GM19395 (cell line): ENCODE results near the gene DCHS1.

ENCODE experiments used
- ATAC-seq: cut with Tn5 transposase; IDR thresholded peaks from one replicate; pipeline ENCODE4 v1.9.1; 2021; ENCODE audit warnings: mild to moderate bottlenecking, moderate library complexity; ENCODE audit not compliant: unreplicated experiment

Gene DCHS1

DNA sequence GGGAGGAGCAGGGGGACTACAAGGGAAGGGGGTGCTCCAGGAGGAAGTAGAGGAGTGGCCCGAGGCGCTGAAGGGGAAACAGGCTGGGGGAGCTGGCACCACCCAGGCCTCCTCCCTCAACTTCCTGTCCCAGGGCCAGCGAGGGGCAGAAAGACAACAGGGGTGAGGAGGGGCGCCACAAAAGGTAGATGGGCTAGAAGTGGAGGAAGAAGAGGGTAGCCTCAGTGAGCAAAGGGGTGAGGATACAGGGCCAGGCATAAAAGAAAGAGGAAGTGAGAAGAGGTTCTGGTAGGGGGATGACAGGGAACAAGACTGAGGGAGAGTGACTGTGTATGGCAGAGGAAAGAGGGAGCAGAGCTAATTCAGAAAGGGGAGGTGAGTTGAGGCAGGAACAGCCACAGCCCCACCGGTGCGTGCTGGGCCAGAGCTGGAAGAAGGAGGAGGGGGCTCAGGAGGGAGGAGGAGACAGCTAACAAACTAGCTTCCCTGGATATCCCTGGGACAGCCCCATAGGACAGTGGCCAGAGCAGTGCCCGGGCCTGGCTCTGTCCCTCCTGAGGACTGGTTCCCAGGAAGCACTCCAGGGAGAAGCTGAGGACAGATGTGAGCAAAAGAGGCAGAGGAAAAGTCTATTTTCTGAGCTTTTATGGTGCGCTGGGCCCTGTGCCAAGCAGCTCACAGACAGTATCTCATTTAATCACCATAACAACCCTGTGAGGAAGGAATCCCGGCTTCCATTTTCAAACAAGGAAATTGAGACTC, 8.5 kb downstream of the DCHS1 start:
- peak; percentile 96 for ATAC-seq

DNA sequence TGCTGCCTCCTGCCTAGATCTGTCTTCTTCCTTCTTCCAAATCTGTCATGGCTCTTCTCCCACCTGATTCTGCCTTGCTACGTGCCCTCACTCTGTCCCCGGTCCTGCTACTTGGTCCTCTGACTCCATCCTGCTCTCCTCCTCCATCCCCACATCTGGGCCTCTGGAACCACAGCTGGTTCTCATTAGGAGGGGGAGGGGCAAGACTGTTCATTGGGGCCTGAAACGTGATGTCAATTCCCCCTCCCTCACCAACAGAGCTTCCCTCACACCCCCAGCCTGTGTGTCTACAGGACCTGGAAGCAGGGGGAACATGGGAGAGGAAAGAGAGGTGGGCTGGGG, 9.1 kb downstream of the DCHS1 start:
- peak; percentile 29 for ATAC-seq

- ATAC-seq = no peak
Measured at GRCh38 chr11:6646071-6646470, 9.5 kb downstream of the DCHS1 start.

DNA sequence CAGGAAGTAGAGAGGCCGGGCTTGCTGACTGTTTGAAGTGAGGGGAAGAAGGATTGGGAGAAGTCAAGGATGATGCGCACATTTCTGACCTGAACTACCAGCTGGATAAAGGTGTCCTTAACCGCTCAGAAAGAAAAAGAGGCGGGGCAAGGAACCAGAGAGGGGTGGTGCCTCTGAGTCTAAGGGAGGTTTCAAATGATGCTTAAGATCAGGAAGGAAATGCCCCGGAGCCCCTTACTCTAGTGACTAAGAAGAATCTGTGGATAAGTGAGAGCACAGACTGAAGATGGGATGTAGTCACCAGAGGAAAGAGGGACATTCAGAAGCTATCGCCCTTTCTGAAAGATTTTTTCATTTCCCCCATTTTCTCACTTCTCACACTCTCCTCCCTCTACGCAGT, 12.7 kb downstream of the DCHS1 start:
- ATAC-seq = no peak

DNA sequence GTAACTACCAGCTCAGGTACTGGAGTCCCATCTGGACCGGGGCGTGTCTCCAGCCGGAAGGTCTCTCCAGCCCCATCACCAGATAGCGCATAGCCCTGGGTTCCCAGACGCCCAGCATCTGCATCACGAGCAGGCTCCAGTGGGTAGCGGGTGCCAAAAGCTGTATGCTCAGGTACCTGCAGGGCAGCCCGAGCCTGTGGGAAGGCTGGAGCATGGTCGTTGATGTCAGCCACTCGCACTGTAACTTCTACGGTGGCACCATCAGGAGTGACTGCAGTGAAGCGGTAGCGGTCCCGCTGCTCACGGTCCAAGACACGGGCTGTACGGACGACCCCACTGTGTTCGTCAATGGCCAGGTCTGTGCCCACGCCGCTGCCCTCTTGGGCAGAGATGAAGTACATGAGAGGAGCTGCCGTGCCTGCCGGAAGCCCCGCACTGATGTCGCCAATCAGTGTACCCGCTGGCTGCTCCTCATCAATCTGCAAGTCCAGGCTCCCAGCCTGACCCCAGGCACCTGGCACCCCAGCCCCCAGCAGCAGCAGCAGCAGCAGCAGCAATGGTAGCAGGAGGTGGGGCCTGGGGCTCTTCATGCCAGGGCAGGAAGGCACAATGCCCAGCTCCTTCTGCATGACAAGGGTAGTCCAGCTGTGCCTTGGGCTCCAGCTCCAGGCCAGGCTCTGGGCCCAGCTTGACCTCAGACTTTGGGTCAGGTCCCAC, 14.5 kb downstream of the DCHS1 start:
- ATAC-seq = no peak

DNA sequence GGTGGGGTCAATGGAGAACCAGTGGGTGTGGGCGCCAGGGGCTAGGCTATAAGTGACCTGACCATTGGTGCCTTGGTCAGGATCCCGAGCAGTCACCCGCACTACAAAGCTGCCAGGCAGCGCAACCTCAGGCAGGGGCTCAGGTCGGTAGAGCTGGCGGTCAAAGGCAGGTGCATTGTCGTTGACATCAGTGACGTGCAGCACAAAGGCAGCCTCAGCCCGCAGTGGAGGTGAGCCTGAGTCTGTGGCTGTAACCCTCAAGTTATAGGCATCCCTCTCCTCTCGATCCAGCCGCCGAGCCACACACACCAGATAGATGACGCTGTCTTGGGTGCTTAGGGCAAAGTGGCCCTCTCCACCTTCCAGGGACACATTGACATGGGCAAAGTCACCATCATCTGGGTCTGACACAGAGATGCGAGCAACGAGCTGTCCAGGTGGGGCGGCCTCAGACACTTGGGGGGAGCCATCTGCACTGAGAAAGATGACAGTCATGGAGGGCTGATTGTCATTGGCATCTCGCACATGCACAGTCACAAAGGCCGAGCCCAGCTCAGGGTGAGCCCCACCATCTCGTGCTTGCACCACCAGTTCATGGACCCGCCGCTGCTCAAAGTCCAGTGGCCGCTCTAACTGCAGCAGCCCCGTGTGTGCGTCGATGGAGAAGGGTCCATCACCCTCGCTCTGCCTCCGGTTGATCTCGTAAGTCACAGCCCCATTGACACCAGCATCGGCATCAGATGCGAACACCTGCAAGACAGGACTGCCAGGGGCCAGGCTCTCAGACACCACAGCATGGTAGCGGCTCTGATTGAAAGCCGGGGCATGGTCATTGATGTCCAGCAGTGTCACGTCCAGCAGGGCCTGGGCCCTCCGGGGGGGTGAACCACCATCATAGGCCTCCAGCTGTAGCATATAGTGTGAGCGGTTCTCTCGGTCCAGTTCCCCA, 15.3 kb downstream of the DCHS1 start:
- ATAC-seq = no peak

GRCh38 chr11:6638429-6638828, 17.2 kb downstream of the DCHS1 start:
- no peak for ATAC-seq

DNA sequence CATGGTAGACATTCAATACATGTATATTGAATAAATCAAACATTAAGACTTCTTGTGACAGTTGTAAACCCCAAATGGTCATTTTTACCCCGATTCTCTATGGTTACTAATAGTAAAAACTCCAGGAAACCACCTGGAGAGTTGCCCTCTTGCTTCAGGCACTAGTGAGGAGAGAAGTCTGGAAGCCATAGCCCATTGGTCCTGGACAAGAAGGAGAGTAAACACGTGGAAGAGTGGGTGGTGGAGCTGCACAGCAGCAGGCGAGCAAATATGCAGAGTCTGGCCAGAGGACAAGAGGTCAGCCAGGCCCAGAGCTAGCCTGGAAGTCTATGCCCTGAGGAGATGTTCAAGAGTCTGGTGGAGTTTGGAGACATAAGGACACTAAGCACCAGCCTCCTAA, 17.7 kb downstream of the DCHS1 start:
- ATAC-seq = no peak

GRCh38 chr11:6636480-6636879, 19.1 kb downstream of the DCHS1 start:
- no peak for ATAC-seq

GRCh38 chr11:6635082-6635932, 20.3 kb downstream of the DCHS1 start:
- no peak for ATAC-seq

DNA sequence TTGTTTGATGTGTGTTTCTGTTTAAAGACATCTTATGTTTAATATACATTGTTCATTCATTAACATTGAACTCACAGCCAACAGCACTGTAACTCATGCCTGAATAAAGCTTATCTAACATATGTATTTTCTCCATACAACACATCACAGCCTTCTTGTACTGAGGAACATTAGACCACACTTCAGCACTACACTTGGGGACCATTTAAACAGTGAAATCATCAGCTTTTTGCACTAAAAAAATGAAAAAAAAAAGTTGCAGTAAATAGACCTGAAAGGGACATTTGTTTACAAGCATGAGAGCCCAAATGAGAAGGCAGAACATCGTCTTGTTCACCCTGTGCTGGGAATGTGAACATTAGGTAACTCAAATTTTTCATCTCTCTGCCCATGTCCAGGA, 21.1 kb downstream of the DCHS1 start:
- ATAC-seq = no peak

- ATAC-seq = no peak
Measured at GRCh38 chr11:6633422-6634408, 21.9 kb downstream of the DCHS1 start.

- ATAC-seq = no peak
Measured at GRCh38 chr11:6632116-6633073, 23.2 kb downstream of the DCHS1 start.

DNA sequence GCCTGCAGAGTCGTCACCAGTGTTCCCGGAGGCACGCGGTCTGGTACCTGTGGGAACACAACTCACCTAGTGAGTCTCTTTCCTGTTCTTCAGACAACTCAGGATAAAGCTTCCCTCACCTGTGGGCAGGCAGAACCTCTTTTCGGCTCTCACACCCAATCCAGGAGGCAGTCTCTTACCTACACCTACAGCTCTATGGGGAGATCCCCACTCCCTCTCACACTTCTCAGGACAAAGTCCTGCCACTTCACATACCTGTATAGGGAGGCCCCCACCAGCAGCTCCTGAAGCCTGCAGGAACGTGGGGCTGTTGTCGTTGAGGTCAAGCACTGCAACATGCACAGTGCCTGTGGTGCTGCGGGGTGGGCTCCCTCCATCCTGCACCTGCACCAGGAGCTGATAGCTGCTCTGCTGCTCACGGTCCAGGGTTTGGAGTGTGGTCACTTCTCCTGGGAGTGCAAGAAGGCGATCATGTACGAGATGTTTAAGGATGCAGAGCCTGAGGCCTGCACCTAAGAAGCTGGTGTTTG, 24.2 kb downstream of the DCHS1 start:
- ATAC-seq = no peak

DNA sequence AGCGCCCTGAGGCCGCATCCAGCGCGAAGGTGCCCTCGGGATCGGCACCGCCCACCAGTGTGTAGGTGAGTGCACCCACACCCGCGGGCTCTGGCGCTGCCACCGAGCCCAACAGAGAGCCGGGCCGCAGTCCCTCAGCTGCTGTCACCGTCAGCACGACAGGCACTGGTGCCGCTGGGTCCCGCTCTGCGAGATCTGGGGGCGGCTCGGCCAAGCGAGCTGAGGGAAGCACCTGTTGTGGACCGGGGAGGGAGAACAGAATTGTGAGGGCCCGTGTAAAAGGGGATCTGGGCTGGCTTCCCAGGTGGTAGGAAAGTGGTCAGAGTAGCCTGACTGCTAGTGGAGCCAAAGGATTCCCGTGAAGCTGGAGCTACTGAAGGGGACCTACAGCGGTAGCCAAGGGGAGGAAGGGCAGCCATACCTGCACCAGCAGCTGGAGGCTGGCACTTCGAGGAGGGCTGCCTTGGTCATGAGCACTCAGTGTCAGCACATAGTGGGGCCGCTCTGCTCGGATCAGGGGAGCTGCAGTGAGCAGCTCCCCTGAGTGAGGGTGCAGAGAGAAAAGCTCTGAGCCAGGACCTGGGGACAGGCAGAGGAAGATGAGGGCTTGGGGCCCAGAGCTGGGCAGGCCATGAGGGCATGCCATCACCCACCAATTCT, 24.8 kb downstream of the DCHS1 start:
- no peak for ATAC-seq

- ATAC-seq = no peak
Measured at GRCh38 chr11:6629892-6630631, 25.5 kb downstream of the DCHS1 start.

GRCh38 chr11:6629573-6629891, 26.1 kb downstream of the DCHS1 start:
- no peak for ATAC-seq
